Retinal pigment epithelial cell (primary cell): ENCODE measurements around the gene NKAIN2.

Source experiments
- DNase-seq: peaks from one replicate; pipeline ENCODE4 v3.0.0-alpha.2; 2010; ENCODE audit warnings: low read depth
- H3K4me3 ChIP-seq: 2 replicates; pipeline ENCODE4 v1.5.1; 2011; ENCODE audit warnings: mild to moderate bottlenecking, low read length, control low read depth, moderate library complexity
- TF ChIP-seq, protein P1 (sequence below): conservative IDR thresholded peaks from 2 replicates; pipeline ENCODE4 v1.5.1; 2011; ENCODE audit warnings: low read depth, low read length, control low read depth, inconsistent platforms

The NKAIN2 gene

GRCh38 chr6:124607119-124607627 is 803.5 kb downstream of the NKAIN2 start:
- no peak for DNase-seq
- TF ChIP-seq, protein P1, sequence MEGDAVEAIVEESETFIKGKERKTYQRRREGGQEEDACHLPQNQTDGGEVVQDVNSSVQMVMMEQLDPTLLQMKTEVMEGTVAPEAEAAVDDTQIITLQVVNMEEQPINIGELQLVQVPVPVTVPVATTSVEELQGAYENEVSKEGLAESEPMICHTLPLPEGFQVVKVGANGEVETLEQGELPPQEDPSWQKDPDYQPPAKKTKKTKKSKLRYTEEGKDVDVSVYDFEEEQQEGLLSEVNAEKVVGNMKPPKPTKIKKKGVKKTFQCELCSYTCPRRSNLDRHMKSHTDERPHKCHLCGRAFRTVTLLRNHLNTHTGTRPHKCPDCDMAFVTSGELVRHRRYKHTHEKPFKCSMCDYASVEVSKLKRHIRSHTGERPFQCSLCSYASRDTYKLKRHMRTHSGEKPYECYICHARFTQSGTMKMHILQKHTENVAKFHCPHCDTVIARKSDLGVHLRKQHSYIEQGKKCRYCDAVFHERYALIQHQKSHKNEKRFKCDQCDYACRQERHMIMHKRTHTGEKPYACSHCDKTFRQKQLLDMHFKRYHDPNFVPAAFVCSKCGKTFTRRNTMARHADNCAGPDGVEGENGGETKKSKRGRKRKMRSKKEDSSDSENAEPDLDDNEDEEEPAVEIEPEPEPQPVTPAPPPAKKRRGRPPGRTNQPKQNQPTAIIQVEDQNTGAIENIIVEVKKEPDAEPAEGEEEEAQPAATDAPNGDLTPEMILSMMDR = no peak
- no peak overlapping the region for H3K4me3 ChIP-seq

DNA sequence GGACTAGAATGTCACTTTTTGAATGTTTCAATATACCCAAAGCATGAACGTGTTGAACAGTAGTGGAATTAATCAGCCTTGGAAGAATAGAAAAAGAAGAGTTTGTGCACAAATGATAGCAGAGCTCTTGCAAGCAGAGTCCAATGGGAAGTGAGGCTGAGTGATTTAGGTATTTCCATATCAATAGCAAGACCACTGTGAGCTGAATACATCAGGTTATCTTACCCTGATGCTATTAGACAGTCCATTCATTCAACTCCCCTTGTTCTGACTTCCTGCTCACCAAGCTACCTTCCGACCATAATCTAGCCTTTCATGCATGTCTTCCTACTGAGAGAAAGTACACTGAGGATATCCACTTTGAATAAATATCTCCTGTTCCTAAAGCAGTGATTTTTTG is 809.4 kb downstream of the NKAIN2 start:
- TF ChIP-seq, protein P1 = no peak
- DNase-seq = no peak
- H3K4me3 ChIP-seq = no peak overlapping the region

- DNase-seq = no peak
- TF ChIP-seq, protein P1 = no peak
- H3K4me3 ChIP-seq = no peak overlapping the region
Measured at GRCh38 chr6:124622351-124622750, 818.7 kb downstream of the NKAIN2 start.

DNA sequence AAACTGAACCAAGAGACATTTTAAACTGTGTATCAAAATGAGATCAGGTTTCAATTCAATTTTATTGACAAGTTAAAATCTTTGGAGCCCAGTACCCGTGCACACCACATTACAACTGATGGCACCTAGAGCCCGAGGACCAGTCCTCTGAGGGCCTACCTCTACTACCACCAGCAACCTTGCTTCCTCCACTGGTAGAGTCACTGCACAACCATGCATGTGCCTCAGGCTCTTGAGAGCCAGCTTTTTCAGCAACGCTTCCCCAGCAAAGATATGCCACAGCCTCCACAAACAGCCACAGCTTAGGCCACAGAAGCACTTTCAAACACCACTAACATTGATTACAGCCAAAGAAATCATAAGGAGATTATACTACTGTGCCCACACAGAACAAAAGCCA is 830.0 kb downstream of the NKAIN2 start:
- no peak overlapping the region for H3K4me3 ChIP-seq
- TF ChIP-seq, protein P1 = no peak
- DNase-seq = no peak

DNA sequence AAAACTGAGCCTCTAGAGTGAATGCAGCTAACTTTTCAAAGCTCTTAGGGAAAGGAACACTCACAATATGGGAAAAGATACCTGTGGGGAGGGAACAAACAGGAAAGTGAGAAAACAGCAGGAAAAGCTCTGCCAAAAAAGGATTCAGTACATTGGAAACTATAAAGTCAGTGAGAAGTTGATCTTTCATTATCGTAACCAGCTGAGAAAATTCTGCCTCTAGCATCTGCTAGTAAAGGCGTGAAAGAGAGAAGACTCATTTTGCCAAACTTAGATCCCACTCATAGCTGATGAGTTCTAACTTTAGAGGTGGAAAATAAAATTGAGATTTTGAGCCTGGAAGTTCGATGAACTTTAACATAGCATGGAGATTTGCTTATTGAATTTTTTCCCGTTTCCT is 836.8 kb downstream of the NKAIN2 start:
- DNase-seq = no peak
- TF ChIP-seq, protein P1 = no peak
- H3K4me3 ChIP-seq = no peak overlapping the region

- H3K4me3 ChIP-seq = no peak overlapping the region
- DNase-seq = no peak
- TF ChIP-seq, protein P1 = no peak
Measured at GRCh38 chr6:124655866-124656265, 852.2 kb downstream of the NKAIN2 start.

GRCh38 chr6:124658053-124658452 is 854.4 kb downstream of the NKAIN2 start:
- TF ChIP-seq, protein P1 = no peak
- no peak overlapping the region for H3K4me3 ChIP-seq
- no peak for DNase-seq
